ENCODE measurements around the gene ARSJ.

ARSJ gene

DNA sequence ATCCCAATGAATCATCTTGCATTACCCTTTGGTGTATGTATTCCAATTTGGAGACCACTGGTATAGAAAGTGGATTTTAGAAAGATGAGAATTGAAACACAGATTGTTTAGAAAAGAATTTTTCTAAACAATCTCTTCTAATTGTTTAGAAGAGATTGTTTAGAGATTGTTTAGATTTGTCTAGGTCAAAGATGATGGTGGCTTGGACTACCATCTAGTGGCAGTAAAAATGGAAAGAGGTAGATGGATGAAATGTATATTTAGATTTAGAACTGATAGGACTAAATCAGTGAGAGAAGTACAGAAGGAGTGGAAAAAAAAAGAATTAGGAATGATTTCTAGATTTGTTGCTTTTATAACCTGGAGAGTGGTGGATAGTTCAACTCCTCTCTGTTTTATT, 70.6 kb downstream of the ARSJ start:
- Histone ChIP-seq H3K79me2 (ENCODE audit: insufficient read depth, low read length) (no peaks in the 10 kb centered on the region), H3K9me2 (ENCODE audit: low read depth, low read length) (no peaks in the 10 kb centered on the region), H3K4me2 (ENCODE audit: low read length) (no peak overlapping the region), H2AFZ (ENCODE audit: low read length) (no peak overlapping the region), H3K27ac (ENCODE audit: low read depth, low read length, poor library complexity, severe bottlenecking) (no peak overlapping the region), H3K9ac (ENCODE audit: low read length) (no peak overlapping the region), H3F3A (ENCODE audit: insufficient read depth, low read length) (no peaks in the 10 kb centered on the region), H3K9me3 (ENCODE audit: low read length) (no peaks in the 10 kb centered on the region), H3K36me3 (ENCODE audit: insufficient read depth, low read length) (no peaks in the 10 kb centered on the region), H4K20me1 (ENCODE audit: insufficient read depth, low read length) (no peaks in the 10 kb centered on the region), H3K27me3 (ENCODE audit: insufficient read depth, low read length) (no peaks in the 10 kb centered on the region), H3K4me3 (ENCODE audit: low read depth, low read length, poor library complexity, severe bottlenecking) (no peak overlapping the region), H3K4me1 (ENCODE audit: insufficient read depth, low read length, severe bottlenecking) (no peaks in the 10 kb centered on the region)
- no peak for TF ChIP-seq EZH2 (IDR thresholded peaks at IDR 0.05; ENCODE audit: borderline replicate concordance, low read length)
- TF ChIP-seq, protein P1, sequence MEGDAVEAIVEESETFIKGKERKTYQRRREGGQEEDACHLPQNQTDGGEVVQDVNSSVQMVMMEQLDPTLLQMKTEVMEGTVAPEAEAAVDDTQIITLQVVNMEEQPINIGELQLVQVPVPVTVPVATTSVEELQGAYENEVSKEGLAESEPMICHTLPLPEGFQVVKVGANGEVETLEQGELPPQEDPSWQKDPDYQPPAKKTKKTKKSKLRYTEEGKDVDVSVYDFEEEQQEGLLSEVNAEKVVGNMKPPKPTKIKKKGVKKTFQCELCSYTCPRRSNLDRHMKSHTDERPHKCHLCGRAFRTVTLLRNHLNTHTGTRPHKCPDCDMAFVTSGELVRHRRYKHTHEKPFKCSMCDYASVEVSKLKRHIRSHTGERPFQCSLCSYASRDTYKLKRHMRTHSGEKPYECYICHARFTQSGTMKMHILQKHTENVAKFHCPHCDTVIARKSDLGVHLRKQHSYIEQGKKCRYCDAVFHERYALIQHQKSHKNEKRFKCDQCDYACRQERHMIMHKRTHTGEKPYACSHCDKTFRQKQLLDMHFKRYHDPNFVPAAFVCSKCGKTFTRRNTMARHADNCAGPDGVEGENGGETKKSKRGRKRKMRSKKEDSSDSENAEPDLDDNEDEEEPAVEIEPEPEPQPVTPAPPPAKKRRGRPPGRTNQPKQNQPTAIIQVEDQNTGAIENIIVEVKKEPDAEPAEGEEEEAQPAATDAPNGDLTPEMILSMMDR (IDR thresholded peaks at IDR 0.05; ENCODE audit: low read length) = peak; percentile 33; the same call in 1 of the 2 replicates

DNA sequence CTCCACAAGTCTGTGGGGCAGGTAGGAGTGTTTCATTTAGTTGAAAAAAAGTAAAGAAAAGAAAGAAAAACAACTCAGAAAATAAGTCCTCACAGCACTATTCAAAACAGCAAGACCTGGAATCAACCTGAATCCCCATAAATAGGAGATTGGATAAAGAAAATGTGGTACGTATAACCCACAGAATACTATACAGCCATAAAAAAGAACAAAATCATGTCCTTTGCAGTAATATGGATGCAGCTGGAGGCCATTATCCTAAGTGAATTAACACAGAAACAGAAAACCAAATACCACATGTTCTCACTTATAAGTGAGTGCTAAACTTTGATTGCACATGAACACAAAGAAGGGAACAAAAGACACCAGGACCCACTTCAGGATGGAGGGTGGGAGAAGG, 71.9 kb downstream of the ARSJ start:
- H3K79me2 ChIP-seq (ENCODE audit: insufficient read depth, low read length) = no peaks in the 10 kb centered on the region
- no peaks in the 10 kb centered on the region for H4K20me1 ChIP-seq (ENCODE audit: insufficient read depth, low read length)
- no peaks in the 10 kb centered on the region for H3K36me3 ChIP-seq (ENCODE audit: insufficient read depth, low read length)
- no peak overlapping the region for H3K4me3 ChIP-seq (ENCODE audit: low read depth, low read length, poor library complexity, severe bottlenecking)
- H3K4me1 ChIP-seq (ENCODE audit: insufficient read depth, low read length, severe bottlenecking) = no peaks in the 10 kb centered on the region
- H3K9ac ChIP-seq (ENCODE audit: low read length) = no peak overlapping the region
- H3K27me3 ChIP-seq (ENCODE audit: insufficient read depth, low read length) = no peaks in the 10 kb centered on the region; the same call in 1 of the 2 replicates
- no peak overlapping the region for H2AFZ ChIP-seq (ENCODE audit: low read length)
- TF ChIP-seq, protein P1 (IDR thresholded peaks at IDR 0.05; ENCODE audit: low read length) = no peak
- no peak for TF ChIP-seq EZH2 (IDR thresholded peaks at IDR 0.05; ENCODE audit: borderline replicate concordance, low read length)
- no peaks in the 10 kb centered on the region for H3K9me3 ChIP-seq (ENCODE audit: low read length)
- no peak overlapping the region for H3K4me2 ChIP-seq (ENCODE audit: low read length)
- no peaks in the 10 kb centered on the region for H3K9me2 ChIP-seq (ENCODE audit: low read depth, low read length)
- H3K27ac ChIP-seq (ENCODE audit: low read depth, low read length, poor library complexity, severe bottlenecking) = no peak overlapping the region
- H3F3A ChIP-seq (ENCODE audit: insufficient read depth, low read length) = no peaks in the 10 kb centered on the region

DNA sequence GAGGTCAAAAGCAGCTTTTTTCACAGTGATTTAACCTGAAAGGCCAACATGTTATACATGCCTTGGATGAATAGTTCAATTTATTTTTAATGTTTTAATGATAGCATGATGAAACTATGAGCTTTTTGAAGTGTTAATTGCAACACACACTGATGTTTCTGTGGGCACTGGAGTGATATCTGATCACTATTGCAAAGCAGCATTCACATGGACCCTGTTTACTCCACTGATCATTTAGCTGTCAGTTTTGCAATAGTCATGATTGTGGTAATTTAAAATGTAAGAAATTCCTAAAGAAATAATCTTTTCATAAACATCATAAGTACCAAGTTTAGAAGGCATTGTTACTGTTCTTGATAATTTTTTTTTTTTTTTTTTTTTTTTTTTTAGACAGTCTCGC, 74.1 kb downstream of the ARSJ start:
- H3K4me2 ChIP-seq (ENCODE audit: low read length) = no peak overlapping the region
- no peak overlapping the region for H3K9ac ChIP-seq (ENCODE audit: low read length)
- H3F3A ChIP-seq (ENCODE audit: insufficient read depth, low read length) = no peaks in the 10 kb centered on the region
- H3K27me3 ChIP-seq (ENCODE audit: insufficient read depth, low read length) = no peaks in the 10 kb centered on the region; the same call in 1 of the 2 replicates
- H2AFZ ChIP-seq (ENCODE audit: low read length) = no peak overlapping the region
- H3K4me1 ChIP-seq (ENCODE audit: insufficient read depth, low read length, severe bottlenecking) = no peaks in the 10 kb centered on the region
- H3K36me3 ChIP-seq (ENCODE audit: insufficient read depth, low read length) = no peaks in the 10 kb centered on the region
- TF ChIP-seq, protein P1 (IDR thresholded peaks at IDR 0.05; ENCODE audit: low read length) = no peak
- no peak for TF ChIP-seq EZH2 (IDR thresholded peaks at IDR 0.05; ENCODE audit: borderline replicate concordance, low read length)
- H3K9me3 ChIP-seq (ENCODE audit: low read length) = no peaks in the 10 kb centered on the region
- H3K79me2 ChIP-seq (ENCODE audit: insufficient read depth, low read length) = no peaks in the 10 kb centered on the region
- H3K4me3 ChIP-seq (ENCODE audit: low read depth, low read length, poor library complexity, severe bottlenecking) = no peak overlapping the region
- H3K9me2 ChIP-seq (ENCODE audit: low read depth, low read length) = no peaks in the 10 kb centered on the region
- H4K20me1 ChIP-seq (ENCODE audit: insufficient read depth, low read length) = no peaks in the 10 kb centered on the region
- H3K27ac ChIP-seq (ENCODE audit: low read depth, low read length, poor library complexity, severe bottlenecking) = no peak overlapping the region
